ENCODE measurements around the gene ADAMTS6.

DNA sequence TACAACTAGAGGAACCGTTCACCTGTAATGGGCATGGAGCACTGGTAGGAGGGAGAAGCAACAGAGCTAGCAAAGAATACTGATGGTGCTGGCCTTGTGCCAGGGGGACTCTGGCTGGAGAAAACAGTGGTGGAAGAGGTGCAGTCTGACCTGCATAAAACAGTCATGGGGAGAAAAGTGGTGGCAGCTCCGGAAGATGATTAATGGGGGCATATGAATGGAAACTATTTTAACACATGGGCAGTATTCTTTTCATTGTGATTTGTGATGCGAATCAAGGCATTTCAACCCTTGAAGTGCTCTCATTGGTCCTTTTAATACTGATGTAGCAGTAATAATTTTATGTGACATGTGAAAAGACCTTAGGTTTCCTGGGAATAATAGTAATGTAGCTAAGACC lies 219.6 kb downstream of the ADAMTS6 start:
- TF ChIP-seq CTCF (IDR thresholded peaks at IDR 0.05; ENCODE audit: insufficient read depth, low read length) (no peak), POLR2AphosphoS5 (IDR thresholded peaks at IDR 0.05; ENCODE audit: low read depth) (no peak), REST (IDR thresholded peaks at IDR 0.05; ENCODE audit: insufficient replicate concordance, low read depth) (no peak)
